GM19193 (cell line): ENCODE results near the gene SLC17A2.

ENCODE experiments used
- POLR2A ChIP-seq: IDR thresholded peaks from 4 replicates; pipeline ENCODE4 v1.6.1; 2011; ENCODE audit not compliant: insufficient read depth, insufficient read length; ENCODE audit errors: extremely low read depth

The SLC17A2 gene

DNA sequence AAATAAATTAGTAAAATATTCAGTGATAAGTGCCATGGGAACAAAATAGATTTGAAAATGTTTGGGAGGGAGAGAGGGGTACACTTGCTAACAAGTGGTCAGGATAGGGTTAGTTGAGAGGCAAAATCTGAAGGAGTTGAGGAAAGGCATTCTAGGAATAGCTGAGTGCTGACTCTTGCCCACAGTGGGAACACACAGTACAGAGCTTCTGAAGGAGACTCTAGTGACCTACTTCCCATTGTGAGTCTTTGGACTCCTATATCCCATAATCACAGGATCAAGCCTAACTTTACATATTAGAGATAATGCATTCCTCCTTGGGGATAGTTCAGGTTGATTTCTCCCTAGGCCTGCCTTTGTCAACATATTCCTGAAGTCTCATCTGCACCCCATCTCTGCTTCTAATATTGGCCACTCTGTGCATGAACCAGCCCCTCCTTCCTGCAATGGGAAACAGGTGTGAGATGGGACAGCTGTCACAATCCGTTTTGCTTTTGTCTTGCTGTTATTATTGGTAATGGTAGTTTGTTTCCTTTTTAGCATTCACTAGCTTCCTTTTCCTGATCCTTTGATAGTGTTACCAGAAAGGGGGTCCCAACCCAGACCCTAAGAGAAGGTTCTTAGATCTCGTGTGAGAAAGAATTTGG is 29.5 kb upstream of the SLC17A2 start:
- no peak for TF ChIP-seq POLR2A

DNA sequence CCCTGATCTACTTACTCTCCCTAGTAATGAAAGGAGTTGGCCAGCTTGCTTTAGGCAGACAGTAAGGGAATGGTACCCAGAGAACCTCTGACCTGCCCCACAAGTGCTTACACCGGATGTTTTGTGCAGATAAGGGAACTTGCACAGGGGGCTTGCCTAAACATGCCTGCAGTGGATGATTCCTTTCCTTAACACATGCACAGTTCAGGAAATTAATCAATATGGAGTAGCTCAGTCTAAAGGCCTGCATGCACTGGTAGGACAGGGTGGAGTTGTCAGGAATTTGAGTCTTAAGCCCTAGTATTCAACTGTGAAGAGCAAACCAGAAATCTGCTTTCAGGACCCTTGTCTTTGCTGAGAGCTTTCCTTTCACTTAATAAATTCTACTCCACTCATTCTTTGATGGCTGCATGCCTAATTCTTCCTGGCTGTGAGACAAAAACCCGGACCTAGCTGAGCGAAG is 28.2 kb upstream of the SLC17A2 start:
- no peak for TF ChIP-seq POLR2A

DNA sequence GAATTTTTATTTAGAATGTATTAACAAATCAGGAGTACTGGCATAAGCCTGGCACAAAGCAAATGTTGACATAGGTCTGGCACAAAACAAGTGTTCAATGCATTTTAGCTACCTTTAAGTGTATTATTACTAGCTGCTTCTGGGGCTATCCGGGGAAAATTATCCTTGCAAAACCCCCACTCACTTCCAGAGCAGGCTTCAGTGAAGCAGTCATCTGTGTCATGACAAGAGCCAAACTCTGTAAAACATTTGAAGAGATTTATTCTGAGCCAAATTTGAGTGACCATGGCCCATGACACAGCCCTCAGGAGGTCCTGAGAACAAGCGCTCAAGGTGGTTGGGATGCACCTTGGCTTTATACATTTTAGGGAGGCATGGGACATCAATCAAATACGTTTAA is 25.7 kb upstream of the SLC17A2 start:
- TF ChIP-seq POLR2A, result no peak

DNA sequence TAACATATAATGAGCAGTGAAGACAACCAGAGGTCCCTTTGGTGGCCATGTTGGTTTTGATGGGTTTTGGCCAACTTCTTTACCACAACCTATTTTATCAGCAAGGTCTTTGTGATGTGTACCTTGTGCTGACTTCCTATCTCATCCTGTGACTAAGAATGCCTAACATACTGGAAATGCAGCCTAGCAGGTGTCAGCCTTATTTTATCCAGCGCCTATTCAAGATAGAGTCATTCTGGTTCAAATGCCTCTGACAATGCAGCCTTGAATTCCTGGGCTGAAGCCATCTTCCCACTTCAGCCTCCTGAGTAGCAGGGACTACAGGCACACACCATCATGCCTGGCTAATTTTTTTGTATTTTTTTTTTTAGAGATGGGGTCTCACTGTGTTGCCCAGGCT is 24.3 kb upstream of the SLC17A2 start:
- no peak for TF ChIP-seq POLR2A

DNA sequence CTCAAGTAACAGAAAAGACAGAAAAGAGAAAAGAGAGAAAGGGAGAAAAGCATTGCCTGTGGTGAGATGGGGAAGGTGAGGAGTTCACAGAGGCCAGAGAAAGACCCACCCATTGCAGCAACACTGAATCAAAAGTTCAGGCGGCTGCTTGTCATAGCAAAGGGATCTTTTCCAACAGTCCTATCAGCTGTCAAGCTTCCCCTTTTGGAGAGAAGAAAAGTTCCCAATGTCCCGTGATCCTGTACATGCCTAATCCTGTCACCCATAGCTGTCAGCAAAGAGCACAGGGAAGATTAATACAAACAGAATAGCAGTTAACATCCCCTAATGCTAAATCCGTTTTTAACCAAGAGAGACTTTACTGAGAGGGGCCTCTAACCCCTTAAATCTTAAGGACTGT is 23.2 kb upstream of the SLC17A2 start:
- no peak for TF ChIP-seq POLR2A

DNA sequence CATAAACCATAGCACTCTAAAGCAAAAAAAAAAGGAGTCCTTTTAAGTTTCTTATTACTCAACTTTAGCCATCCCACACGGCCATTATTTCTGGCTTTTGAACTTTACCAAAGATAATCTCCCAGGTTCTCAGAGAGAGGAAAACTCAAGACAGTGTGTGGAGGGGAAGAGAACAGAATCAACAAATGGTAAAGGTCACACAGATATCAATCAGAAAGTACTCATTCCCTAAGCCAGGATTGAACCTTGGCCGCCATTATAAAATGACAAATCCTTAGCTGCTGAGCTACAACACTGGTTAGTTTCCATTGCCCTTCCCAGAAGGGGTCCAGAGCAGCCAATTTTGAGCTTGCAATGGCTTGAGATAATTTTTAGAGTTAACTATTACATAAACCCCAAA is 22.0 kb upstream of the SLC17A2 start:
- no peak for TF ChIP-seq POLR2A

DNA sequence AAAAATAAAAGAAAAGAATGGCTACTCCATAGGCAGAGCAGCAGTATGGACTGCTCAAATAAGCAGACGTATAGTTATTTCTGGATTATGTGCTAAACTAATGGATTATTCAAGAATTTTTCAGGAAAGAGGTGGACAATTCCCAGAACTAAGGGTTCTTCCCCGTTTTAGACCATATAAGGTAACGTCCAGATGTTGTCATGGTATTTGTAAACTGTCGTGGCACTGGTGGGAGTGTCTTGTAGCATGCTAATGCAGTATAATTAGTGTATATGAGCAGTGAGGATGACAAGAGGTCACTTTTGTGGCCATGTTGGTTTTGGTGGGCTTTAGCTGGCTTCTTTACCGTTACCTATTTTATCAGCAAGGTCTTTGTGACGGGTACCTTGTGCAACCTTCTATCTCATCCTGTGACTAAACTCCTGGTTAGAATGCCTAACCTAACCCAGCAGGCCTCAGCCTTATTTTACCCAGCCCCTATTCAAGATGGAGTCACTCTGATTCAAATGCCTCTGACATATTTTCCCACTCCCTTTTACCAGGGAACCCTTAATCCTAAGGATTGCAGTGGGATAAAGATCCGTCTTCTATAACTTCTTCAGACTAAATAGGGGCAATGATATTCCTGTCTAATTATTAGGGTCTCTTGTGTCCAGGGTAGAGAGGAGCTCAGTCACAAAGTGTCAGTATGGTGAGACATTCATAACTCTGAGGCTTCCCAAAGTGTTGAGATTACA is 21.0 kb upstream of the SLC17A2 start:
- TF ChIP-seq POLR2A, result no peak

DNA sequence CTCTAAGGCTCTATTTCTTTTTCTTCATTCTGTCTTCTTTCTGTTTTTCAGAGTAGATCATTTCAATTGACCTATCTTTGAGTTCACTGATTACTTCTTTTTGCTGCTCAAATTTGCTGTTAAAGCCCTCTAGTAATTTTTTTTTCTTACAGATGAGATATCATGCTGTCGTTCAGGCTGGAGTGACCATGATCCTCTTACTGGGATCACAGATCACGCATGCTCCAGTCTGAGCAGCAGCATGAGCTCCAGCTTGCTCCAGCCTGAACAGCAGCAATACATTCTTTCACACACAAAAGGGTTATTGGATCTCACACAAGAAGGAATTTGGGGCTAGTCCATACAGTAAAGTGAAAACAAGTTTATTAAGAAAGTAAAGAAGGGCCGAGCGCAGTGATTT is 19.8 kb upstream of the SLC17A2 start:
- TF ChIP-seq POLR2A, result no peak

DNA sequence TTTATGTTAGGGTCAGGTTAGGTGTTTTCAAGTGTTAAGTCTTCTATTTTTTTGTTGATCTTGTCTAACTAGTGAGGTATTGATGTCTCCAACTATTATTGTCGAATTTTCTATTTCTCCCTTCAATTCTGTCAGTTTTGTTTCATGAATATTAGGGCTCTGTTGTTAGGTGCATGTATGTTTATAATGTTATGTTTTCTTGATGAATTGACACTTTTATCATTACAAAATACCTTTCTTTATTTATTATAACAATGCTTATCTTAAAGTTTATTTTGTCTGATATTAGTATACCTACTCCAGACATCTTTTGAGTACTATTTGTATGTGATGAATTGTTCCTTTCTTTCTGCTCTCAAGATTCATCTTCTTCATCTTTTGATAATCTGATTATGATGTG is 19.2 kb upstream of the SLC17A2 start:
- TF ChIP-seq POLR2A, result no peak

DNA sequence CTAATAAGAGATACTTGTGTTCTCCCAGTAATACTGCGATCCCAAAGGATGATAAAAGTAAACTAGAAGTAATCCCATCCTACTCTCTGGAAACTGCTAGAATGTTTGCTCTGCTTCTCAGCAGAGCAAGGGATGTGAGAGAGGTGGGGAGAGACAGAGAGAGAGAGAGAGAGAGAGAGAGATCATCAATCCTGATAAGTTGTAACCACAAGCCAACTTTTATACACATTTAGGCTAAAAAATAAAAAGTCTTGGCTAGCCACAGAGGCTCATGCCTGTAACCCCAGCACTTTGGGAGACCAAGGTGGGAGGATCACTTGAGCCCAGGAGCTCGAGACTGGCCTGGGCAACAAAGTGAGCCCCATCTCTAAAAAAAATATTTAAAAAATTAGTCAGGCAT is 16.1 kb upstream of the SLC17A2 start:
- no peak for TF ChIP-seq POLR2A

DNA sequence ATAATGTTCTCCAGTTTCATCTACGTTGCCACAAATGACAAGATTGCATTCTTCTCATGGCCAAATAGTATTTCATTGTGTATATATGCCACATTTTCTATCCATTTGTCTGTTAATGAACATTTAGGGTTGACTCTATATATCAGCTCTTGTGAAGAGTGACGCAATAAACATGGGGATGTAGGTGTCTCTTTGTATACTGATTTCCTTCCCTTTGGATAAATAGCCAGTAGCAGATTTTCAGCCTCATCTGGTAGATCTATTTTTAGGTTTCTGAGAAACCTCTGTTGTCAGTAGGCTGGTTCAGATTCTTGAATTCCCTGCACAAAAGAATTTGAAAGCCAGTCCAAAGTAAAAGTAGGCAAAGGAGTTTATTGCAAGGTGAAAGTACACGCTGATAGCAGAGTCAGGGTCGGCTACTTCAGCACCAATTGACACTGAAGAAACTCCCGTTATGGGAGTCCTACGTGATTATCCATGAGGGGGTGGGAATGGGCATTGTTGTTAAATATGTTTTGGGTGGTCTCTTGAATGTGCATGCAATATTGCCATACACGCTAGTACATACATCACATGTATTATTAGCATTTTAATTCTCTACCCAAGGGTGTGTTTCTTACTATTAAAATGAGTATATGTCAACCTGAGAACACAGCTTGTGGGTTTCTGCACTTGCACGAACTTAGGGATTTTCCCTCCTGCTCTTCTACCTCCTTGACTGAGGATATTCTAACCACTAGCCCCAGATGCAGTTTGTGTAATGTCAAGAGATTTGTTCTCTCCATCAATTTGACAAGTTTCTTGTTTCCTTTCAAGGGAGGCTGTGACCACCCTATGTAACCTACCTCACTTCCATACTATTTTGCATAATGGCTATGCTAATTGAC is 14.4 kb upstream of the SLC17A2 start:
- no peak for TF ChIP-seq POLR2A

DNA sequence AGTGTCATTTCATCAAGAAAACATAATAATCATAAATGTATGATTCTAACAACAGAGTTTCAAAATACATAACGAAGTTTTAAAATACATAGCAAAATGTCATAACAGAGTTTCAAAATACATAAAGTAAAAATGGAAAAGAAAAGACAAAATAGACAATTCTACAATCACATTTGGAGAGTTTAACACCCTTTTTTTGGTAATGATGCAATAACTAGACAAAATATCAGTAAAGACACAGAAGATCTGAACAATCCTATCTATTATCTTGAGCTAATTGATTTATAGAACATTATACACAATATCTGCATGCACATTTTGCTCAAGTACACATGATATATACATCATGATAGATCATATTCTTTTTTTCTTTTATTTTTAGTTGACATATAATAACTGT is 13.4 kb upstream of the SLC17A2 start:
- TF ChIP-seq POLR2A, result no peak

DNA sequence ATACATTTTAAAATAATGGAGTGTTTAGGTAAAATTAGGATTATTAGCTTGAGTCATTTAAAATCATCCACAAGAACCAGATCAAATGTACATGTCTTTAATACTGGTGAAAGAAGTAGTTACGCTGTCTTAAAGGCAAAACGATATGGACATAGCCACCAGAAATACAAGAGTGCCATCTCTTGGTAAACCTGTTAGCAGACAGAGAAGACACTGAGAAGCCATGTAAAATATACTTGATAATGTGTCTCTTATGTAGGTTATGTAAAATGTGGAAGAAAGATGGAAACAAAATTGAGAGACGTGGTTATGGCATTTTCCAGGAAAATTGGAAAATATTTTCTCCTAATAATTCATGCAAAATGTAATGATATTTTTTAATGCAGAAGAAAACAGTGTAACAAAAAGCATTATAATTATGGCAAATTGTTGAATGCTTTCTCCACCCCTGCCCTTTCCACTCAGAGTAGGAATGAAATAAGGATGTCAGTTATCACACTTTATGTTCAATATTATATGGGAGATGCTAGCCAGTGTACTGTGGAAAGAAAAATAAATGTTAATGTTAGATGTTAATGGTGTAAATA is 12.2 kb upstream of the SLC17A2 start:
- TF ChIP-seq POLR2A, result no peak

DNA sequence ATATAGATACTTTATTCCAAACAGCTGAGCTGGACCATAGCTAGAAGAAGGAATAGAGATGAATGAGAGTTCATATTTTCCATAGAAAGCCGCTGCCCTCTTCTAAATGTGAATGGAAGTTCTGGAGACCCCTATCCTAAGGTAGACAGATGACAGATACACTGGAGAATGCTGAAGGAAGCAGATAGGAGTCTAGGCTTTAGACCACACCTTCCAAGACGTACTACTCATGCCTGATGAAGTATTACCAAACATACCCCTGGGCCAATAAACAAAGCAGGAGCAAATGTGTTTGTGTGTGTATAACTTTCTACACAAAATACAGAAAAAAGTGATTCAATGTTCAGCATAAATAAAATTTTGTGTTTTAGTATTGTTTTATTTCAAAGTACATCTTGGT is 9.1 kb upstream of the SLC17A2 start:
- TF ChIP-seq POLR2A, result no peak

DNA sequence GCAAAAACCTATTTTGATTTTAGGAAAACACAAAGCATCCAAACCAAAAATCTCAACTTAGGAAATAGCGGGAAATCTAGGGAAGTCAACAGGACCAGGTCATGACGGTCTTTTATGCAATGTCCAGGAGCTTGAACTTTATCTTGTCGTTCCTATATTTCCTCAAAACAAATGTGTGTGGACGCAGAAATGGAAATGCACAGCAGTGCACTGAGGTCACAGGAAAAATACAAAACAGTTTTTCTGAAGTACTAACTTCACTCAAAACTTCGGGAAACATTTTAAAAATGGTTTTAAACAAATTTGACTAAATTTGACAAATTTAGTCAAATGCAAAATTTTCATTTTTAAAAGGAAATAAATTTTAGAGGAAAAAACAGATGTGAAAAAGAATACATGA is 5.5 kb upstream of the SLC17A2 start:
- no peak for TF ChIP-seq POLR2A

DNA sequence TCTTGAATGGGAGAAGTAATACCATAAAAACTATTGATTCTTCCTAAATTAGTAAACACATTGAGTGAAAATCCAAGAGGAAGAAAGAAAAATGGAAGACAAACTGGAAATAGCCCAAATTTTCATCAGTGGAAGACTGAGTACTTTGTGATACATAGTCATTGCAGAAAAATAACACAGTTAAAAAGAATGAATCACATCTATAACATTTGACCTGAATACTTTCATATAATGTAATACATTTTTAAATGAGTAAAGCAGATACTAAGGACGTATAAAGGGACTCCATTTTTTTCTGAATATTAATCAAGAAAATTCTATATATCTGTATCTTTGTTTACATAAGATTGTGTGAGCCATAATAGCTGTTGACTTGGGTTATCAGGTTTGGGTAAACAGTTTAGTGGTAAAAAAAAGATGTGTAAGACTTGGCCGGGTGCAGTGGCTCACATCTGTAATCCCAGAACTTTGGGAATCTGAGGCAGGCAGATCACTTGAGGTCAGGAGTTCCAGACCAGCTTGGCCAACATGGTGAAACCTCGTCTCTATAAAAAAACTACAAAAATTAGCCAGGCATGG is 4.3 kb upstream of the SLC17A2 start:
- TF ChIP-seq POLR2A, result no peak

DNA sequence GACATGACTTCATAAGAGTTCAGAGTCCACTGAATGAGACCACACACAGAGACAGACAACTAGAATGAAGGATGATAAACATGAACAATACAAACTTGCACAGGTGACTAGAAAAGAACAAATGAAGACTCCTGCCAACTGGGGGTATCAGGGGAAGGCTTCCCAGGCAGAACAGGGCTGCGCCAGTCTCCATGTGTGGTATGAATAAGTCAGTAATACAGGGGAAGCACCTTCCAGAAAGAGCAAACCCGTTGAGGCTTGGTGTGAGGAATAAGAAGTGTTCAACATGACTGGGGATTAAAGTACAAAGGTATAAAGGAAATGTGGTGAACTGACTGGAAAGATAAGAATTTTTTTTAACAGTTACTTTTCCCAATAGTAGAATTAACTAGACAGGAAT is 3.7 kb upstream of the SLC17A2 start:
- TF ChIP-seq POLR2A, result no peak
